Astrocyte of the spinal cord (primary cell): Measurements from ENCODE around the gene BAG3.

Experiments used
- DNase-seq: peaks from one replicate; pipeline ENCODE4 v3.0.0; 2011; ENCODE audit warnings: low read depth, low spot score
- H3K4me3 ChIP-seq: 2 replicates; pipeline ENCODE4 v1.5.1; 2011; ENCODE audit warnings: low read depth, mild to moderate bottlenecking, low read length, moderate library complexity
- in situ Hi-C: cut with HindIII; loops from 2 replicates; pipeline ENCODE4 v1.10.0; 2017; ENCODE audit warnings: low sequenced_read_pairs
- TF ChIP-seq, protein P1 (sequence below): IDR thresholded peaks from 2 replicates; pipeline ENCODE4 v1.5.1; 2012; ENCODE audit warnings: low read depth, mild to moderate bottlenecking, low read length, inconsistent platforms

BAG3 gene

DNA sequence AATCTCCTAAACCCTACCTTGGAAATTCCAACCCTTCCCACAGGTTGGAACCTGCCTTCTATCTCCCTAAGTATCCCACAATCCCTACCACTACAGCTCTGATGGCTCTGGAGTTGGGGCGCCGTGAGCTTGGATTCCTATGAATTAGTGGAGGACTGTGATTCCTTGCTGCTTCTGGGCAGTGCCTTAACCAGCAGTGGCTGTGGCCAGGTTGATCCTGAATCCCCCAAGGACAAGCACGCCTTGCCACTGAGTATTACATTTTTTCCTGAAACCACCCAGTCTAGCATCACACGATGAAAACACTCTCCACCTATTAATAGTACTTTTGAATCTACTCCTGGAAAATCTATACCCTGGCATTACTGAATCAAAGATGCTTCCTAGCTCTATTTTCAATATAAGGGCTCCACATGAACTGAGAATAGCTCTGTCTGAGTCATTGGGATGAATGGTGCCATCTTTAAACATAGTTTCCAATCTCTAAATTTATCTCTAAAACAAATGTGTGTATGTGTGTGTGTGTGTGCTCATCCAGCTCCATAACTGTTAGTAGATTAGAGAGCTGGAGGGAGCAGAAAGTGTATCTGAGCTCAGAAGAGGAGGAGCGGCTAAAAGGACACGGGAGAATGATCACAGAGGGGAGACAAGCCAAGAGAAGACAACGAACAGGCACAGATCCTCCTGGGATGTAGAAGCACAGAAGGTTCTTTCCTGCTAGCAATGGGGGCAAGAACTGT is 62.7 kb downstream of the BAG3 start:
- TF ChIP-seq, protein P1, sequence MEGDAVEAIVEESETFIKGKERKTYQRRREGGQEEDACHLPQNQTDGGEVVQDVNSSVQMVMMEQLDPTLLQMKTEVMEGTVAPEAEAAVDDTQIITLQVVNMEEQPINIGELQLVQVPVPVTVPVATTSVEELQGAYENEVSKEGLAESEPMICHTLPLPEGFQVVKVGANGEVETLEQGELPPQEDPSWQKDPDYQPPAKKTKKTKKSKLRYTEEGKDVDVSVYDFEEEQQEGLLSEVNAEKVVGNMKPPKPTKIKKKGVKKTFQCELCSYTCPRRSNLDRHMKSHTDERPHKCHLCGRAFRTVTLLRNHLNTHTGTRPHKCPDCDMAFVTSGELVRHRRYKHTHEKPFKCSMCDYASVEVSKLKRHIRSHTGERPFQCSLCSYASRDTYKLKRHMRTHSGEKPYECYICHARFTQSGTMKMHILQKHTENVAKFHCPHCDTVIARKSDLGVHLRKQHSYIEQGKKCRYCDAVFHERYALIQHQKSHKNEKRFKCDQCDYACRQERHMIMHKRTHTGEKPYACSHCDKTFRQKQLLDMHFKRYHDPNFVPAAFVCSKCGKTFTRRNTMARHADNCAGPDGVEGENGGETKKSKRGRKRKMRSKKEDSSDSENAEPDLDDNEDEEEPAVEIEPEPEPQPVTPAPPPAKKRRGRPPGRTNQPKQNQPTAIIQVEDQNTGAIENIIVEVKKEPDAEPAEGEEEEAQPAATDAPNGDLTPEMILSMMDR = no peak
- H3K4me3 ChIP-seq = no peak overlapping the region
- DNase-seq = no peak
- in situ Hi-C loops = no loop called here

DNA sequence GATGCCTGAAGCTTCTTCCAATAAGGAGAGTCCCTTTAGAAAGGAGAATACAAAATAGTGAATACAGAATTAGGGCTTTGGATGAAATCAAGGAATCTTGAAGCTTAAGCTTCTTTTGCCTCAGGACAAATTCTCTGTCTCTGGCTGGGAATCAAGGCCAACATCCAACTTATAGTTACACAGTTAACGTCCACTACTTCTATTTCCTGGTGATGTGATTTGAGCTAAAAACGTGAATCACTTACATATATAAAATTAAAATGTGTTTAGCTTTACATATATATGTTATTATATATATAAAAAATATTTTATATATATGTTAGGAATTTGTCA is 63.3 kb downstream of the BAG3 start:
- TF ChIP-seq, protein P1 = no peak
- H3K4me3 ChIP-seq = no peak overlapping the region
- in situ Hi-C loops = no loop called here

DNA sequence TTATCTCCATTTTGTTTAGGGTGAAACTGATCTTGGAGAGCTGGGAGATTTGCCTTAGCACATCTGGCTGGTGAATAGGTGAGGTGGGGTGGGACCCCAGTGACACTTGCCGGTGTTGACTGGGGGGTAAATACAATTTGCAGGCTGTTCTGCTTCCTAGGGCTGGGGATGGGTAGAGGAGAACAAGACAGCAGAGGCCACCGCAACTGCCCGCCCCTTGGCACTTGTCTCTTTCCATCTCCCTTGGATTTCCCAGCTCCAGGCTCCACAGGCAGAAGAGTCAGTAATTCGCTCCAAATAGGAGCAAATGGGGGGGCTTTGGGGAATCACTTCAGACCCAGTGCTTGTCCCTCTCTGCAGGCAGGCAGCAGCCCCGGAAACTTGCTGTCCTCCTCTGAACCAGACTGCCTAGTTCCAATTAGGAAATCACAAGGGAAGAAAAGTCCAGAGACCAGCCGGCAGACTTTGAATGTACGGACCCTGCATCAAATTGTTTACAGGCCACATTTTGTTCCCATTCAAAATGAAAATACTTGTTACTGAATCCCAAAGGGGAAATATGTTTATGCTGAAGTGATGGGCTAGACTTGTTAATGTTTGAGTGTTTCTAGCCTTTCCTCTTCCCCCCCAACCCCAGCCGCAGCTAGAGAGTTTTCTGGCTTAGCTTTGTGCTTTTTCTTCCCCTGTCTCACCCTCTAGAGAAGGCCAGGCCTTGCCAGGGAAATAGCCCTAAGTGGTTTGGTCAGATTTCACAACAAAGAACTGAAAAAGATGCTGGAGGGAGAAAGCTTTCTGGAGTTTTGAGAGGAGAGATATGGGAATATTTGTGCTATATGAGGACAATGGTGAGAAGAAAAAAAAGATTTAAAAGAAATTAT is 64.7 kb downstream of the BAG3 start:
- DNase-seq = no peak
- in situ Hi-C loops = no loop called here
- H3K4me3 ChIP-seq = no peak overlapping the region
- TF ChIP-seq, protein P1 = no peak

More for the DNA sequence above, 63.3 kb downstream of the BAG3 start:
- DNase-seq = no peak

DNA sequence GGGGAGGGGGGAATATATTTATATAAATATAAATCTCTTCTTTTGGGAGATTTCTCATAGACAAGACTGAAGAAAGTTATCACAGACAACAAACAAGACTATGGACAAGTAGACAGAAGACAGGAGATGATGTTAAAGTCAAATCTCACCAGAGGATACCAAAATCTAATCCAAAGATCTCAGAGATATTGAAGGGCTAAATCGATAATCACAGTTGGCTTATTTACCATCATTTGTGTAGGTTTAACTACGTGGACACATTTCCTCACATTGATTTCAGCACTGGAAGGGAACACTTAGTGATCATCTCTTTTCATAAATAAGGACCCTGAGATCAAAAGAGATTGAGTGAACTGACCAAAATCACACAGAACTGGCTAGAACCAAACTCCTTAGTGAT is 72.0 kb downstream of the BAG3 start:
- H3K4me3 ChIP-seq = no peak overlapping the region
- DNase-seq = no peak
- TF ChIP-seq, protein P1 = no peak
- in situ Hi-C loops = no loop called here

DNA sequence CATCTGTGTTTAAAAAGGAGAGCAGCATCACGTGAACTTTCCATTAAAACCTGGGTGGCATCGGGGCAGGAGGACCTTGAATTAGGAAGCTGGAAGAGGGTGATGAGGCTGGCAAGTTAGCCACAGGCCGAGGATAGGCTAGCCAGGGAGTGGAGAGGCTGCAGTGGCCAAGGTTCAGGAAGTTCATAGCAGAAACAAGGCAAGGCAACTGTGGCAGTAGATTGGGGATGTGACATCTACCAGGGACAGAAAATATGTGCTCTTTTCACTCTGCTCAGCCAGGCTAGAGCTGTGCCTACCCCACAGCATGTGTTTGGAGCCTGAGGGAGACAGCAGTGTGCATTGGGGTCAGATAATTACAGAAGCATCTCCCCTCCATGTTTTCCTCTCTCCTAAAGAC is 72.4 kb downstream of the BAG3 start:
- TF ChIP-seq, protein P1 = no peak
- in situ Hi-C loops = no loop called here
- H3K4me3 ChIP-seq = no peak overlapping the region
- no peak for DNase-seq

DNA sequence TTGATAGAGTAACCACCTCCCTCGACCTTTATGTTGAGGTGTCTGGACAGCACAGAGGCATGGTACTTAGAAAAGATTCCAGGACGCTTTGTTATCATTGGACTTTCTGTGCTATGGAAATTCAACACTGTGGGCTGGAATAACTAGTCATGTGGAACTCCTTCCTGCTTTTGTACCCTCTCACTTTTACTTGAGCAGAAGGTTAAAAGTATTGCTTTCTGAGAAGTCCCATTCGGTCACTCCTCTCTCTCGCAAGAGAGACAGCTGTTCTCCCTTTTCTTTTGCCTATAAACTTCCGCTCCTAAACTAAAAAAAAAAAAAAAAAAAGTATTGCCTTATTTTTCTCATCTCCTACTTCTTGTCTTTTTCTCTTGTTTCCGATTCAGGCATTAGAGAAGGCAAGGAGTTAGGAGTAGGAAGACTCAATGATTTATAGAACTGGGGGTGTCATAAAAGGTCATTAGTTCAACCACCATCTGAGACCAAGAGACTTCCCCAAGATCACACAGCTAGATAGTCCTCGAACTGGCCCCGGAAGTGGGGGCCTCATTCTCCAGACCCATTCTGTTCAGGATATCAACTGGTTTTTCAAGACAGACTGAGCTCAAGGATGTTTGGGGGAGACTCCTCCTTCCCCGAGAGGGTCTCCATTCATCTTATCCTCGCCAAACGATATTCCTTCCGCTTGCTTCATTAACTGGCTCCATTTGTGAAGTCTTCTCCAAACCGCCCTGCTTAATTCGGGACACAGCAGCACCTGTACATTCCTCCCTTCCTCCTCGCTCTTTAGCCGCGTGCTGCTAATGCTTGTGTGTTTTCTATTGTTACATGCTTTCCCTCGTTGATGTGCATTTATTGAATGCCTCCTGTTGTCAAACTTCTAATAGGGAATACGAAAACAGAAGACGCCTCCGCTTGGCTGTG is 73.7 kb downstream of the BAG3 start:
- DNase-seq = peak; percentile 42
- peak overlapping the region; percentile 47 for H3K4me3 ChIP-seq
- in situ Hi-C loops = no loop called here
- TF ChIP-seq, protein P1 = no peak
